Camera-type eye (tissue), 1 donor: ENCODE data around the gene LRPPRC. TPM values are rescaled to one million over a fixed set of nuclear protein-coding genes. Genes with fewer than 3 reads are reported as not detected.

ENCODE experiments used
- total RNA-seq: library from RNA; depleted of rRNA; stranded (reverse); fragments of >200 nt; gene quantifications from one replicate; pipeline ENCODE4 v1.2.3, GENCODE V29; 2014

Gene LRPPRC
- total RNA-seq = 109 TPM

GRCh38 chr2:43995733-43996533 lies at the start of gene LRPPRC:
LRPPRC (minus strand) TSS chr2:43995989; CDS start chr2:43995947, 42 bp downstream.

DNA sequence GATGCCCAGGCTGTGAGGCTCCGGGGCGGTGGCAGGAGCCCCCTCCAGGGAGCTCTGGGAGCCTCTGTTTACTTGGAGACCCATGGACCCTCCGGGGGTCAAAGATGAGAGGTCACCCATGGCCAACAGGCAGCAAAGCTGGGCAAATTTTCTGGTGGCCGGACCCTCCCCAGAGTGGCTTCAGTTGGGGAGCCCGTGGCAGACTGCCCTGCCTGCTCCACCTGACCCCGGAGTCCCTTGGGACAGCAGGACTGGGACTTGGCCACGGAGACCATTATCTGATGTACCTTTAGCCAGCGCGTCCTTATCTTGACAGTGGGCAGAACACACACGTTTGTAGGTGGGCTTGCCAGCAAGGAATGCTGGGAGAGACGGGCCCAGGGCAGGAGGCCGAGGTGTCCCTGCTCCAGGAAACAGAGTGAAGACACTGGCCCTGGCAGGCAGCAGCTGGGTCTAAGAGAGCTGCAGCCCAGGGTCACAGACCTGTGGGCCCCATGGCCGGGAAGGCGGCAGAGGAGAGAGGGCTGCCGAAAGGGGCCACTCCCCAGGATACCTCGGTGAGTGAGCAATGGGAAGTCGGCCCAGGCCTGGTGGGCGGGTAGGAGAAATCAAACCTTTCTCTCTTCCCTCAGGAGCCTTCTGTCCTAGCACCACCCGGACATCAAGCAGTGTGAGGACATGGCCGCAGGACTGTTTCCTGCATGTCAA lies 157.1 kb downstream of the LRPPRC start, which contains the start of the genes ABCG5 and ABCG8:
Gene ABCG5 (minus strand): TSS at position 280 of the 708 bp plus-strand sequence. CDS start 160 bp downstream, at position 120.
Gene ABCG8 (plus strand): TSS at position 412 of the 708 bp plus-strand sequence. CDS start 83 bp downstream, at position 495.

Other genes with a start within 250 kb of the LRPPRC start
- gene DYNC2LI1, start 221.9 kb downstream of the LRPPRC start, total RNA-seq = 65.7 TPM
- 0.27 TPM for gene ABCG5, start 157.2 kb downstream of the LRPPRC start, total RNA-seq
- 0.27 TPM for gene ABCG8, start 157.0 kb downstream of the LRPPRC start, total RNA-seq
- 88.2 TPM for gene PPM1B, start 172.9 kb upstream of the LRPPRC start, total RNA-seq